Liver (tissue), 9 donors: ENCODE measurements around the gene UBR3. TPM values are rescaled to one million over a fixed set of nuclear protein-coding genes. Genes with fewer than 3 reads are reported as not detected.

ENCODE experiments used
- DNase-seq: peaks from one replicate; pipeline ENCODE4 v3.0.0-alpha.2; 2017; ENCODE audit warnings: low spot score
- H3K27ac ChIP-seq, 2 donors: one replicate each; pipeline ENCODE4 v1.7.0; 2013; ENCODE audit warnings: inconsistent platforms in 2 of 2, low read length in 2 of 2, control low read depth in 1 of 2, low read depth in 1 of 2, mild to moderate bottlenecking in 1 of 2
- H3K27me3 ChIP-seq, 4 donors: one replicate each; pipeline versions ENCODE4 v1.6.1 to v1.7.0; 2013; ENCODE audit warnings: low read length in 3 of 4, inconsistent platforms in 1 of 4, mild to moderate bottlenecking in 1 of 4, moderate library complexity in 1 of 4; ENCODE audit not compliant: control insufficient read depth in 4 of 4, insufficient read depth in 4 of 4
- H3K36me3 ChIP-seq, 4 donors: one replicate each; pipeline versions ENCODE4 v1.6.1 to v1.7.0; 2013; ENCODE audit warnings: low read length in 3 of 4, mild to moderate bottlenecking in 3 of 4, low read depth in 1 of 4, moderate library complexity in 1 of 4; ENCODE audit not compliant: control insufficient read depth in 4 of 4, insufficient read depth in 3 of 4
- H3K4me1 ChIP-seq, 4 donors: one replicate each; pipeline versions ENCODE4 v1.6.1 to v1.7.0; 2013; ENCODE audit warnings: low read length in 3 of 4, mild to moderate bottlenecking in 3 of 4, moderate library complexity in 1 of 4; ENCODE audit not compliant: control insufficient read depth in 4 of 4, insufficient read depth in 4 of 4
- H3K4me3 ChIP-seq, 3 donors: one replicate each; pipeline versions ENCODE4 v1.6.1 to v1.7.0; 2013; ENCODE audit warnings: low read length in 3 of 3, control low read depth in 1 of 3, low read depth in 1 of 3, mild to moderate bottlenecking in 1 of 3
- H3K9ac ChIP-seq, 2 donors: one replicate each; pipeline ENCODE4 v1.7.0; 2013; ENCODE audit warnings: low read length in 2 of 2, mild to moderate bottlenecking in 2 of 2, moderate library complexity in 2 of 2, control low read depth in 1 of 2, low read depth in 1 of 2
- H3K9me3 ChIP-seq, 4 donors: one replicate each; pipeline versions ENCODE4 v1.6.1 to v1.7.0; 2013; ENCODE audit warnings: low read length in 3 of 4; ENCODE audit not compliant: control insufficient read depth in 4 of 4
- EGR1 ChIP-seq, 2 donors: IDR thresholded peaks; 2 replicates each; pipeline ENCODE4 v1.6.1; 2016 to 2018; ENCODE audit warnings: antibody characterized with exemption in 2 of 2, low read depth in 2 of 2
- FOXA1 ChIP-seq: IDR thresholded peaks from 2 replicates; pipeline ENCODE4 v1.6.1; 2016; ENCODE audit warnings: antibody characterized with exemption
- FOXA2 ChIP-seq: IDR thresholded peaks from 2 replicates; pipeline ENCODE4 v1.6.1; 2016; ENCODE audit warnings: antibody characterized with exemption
- GABPA ChIP-seq, 2 donors: IDR thresholded peaks in 1 of 2; conservative IDR thresholded peaks in 1 of 2; 2 replicates each; pipeline ENCODE4 v1.6.1; 2016; ENCODE audit warnings: antibody characterized with exemption in 2 of 2, mild to moderate bottlenecking in 1 of 2, moderate library complexity in 1 of 2
- HNF4A ChIP-seq, 2 donors: conservative IDR thresholded peaks; 2 replicates each; pipeline ENCODE4 v1.6.1; 2016; ENCODE audit warnings: antibody characterized with exemption in 2 of 2, mild to moderate bottlenecking in 2 of 2
- HNF4G ChIP-seq: IDR thresholded peaks from 2 replicates; pipeline ENCODE4 v1.6.1; 2016; ENCODE audit warnings: antibody characterized with exemption
- JUND ChIP-seq, 2 donors: IDR thresholded peaks; 2 replicates each; pipeline ENCODE4 v1.6.1; 2016; ENCODE audit warnings: antibody characterized with exemption in 2 of 2
- NR2F2 ChIP-seq: IDR thresholded peaks from 2 replicates; pipeline ENCODE4 v1.6.1; 2016; ENCODE audit warnings: antibody characterized with exemption
- RAD21 ChIP-seq, 2 donors: IDR thresholded peaks; 2 replicates each; pipeline ENCODE4 v1.6.1; 2016; ENCODE audit warnings: antibody characterized with exemption in 2 of 2, mild to moderate bottlenecking in 2 of 2
- RXRA ChIP-seq, 2 donors: IDR thresholded peaks; 2 replicates each; pipeline ENCODE4 v1.6.1; 2017 to 2018; ENCODE audit warnings: antibody characterized with exemption in 2 of 2, mild to moderate bottlenecking in 1 of 2
- SP1 ChIP-seq: IDR thresholded peaks from 2 replicates; pipeline ENCODE4 v1.6.1; 2018; ENCODE audit warnings: antibody characterized with exemption, mild to moderate bottlenecking
- TAF1 ChIP-seq: conservative IDR thresholded peaks from 2 replicates; pipeline ENCODE4 v1.6.1; 2016; ENCODE audit warnings: antibody characterized with exemption, mild to moderate bottlenecking
- YY1 ChIP-seq: IDR thresholded peaks from 2 replicates; pipeline ENCODE4 v1.6.1; 2016; ENCODE audit warnings: antibody characterized with exemption, mild to moderate bottlenecking
- WGBS: extraction: QIAGEN DNeasy Blood & Tissue Kit; methylation state at CpG from one replicate; pipeline ENCODE4 v1.1.7; 2013; 5-methylcytosine and 5-hydroxymethylcytosine counted together
- polyA plus RNA-seq, 2 donors: library from polyadenylated mRNA; stranded (reverse) in 1 of 2; unstranded in 1 of 2; fragments of 200-250 nt in 1 of 2; fragments of >200 nt in 1 of 2; fragmentation: Nextera tagmentation in 1 of 2; extraction: Ambion mirVana in 1 of 2; gene quantifications; one replicate each; pipeline versions ENCODE4 v1.2.1 to v1.2.3, GENCODE V29; 2013 to 2015
- total RNA-seq, 2 donors: library from RNA; depleted of rRNA; stranded (reverse); fragments of >200 nt; gene quantifications; one replicate each; pipeline ENCODE4 v1.2.3, GENCODE V29; 2014
- TF ChIP-seq, protein P1 (sequence below): IDR thresholded peaks from 2 replicates; pipeline ENCODE4 v1.6.1; 2016; ENCODE audit warnings: antibody characterized with exemption
- TF ChIP-seq, protein P2 (sequence below): IDR thresholded peaks from 2 replicates; pipeline ENCODE4 v1.6.1; 2016; ENCODE audit warnings: antibody characterized with exemption
- TF ChIP-seq, protein P3 (sequence below): IDR thresholded peaks from 2 replicates; pipeline ENCODE4 v1.6.1; 2016; ENCODE audit warnings: antibody characterized with exemption
- TF ChIP-seq, protein P4 (sequence below): fragments of 150-350 bp; IDR thresholded peaks from 2 replicates; pipeline ENCODE4 v1.5.1; 2017; ENCODE audit warnings: improper control_type of control experiment, low read depth, low read length; ENCODE audit not compliant: missing input control
- donor health status: healthy.
- donor health status: healthy.
- donor health status: healthy.
- donor health status: healthy.
- donor health status: healthy.

The UBR3 gene
- total and polyA plus RNA-seq, 4 donors = 8.5 to 69.4 (median 28.4) TPM

DNA sequence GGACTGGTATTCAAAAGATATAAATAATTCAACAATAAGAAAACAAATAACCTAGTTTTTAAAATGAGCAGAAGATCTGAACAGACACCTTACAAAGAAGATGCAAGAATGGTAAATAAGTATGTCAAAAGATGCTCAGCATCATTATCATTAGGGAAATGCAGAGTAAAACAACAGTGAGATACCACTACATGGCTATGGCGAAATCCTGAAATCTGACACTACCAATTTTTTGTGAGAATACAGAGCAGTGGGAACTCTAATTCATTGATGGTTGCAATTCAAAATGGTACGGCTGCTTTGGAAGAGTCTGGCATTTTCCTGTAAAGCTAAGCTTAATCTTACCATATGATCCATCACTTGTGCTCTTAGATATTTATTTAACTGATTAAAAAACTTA is 151.8 kb downstream of the UBR3 start:
- H3K27me3 ChIP-seq = no peaks in the 10 kb centered on the region
- H3K4me3 ChIP-seq = no peak overlapping the region
- H3K4me1 ChIP-seq = no peaks in the 10 kb centered on the region
- H3K9me3 ChIP-seq = peaks cover 0 to 8% (median 0%) of the 10 kb centered on the region in 4 donors
- H3K27ac ChIP-seq = no peak overlapping the region
- H3K9ac ChIP-seq = no peak overlapping the region
- no peak for TF ChIP-seq HNF4A (conservative IDR thresholded peaks at IDR 0.05)
- TF ChIP-seq RXRA (IDR thresholded peaks at IDR 0.05) = no peak
- TF ChIP-seq, protein P1, sequence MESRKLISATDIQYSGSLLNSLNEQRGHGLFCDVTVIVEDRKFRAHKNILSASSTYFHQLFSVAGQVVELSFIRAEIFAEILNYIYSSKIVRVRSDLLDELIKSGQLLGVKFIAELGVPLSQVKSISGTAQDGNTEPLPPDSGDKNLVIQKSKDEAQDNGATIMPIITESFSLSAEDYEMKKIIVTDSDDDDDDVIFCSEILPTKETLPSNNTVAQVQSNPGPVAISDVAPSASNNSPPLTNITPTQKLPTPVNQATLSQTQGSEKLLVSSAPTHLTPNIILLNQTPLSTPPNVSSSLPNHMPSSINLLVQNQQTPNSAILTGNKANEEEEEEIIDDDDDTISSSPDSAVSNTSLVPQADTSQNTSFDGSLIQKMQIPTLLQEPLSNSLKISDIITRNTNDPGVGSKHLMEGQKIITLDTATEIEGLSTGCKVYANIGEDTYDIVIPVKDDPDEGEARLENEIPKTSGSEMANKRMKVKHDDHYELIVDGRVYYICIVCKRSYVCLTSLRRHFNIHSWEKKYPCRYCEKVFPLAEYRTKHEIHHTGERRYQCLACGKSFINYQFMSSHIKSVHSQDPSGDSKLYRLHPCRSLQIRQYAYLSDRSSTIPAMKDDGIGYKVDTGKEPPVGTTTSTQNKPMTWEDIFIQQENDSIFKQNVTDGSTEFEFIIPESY = no peak
- no peak for TF ChIP-seq RAD21 (IDR thresholded peaks at IDR 0.05)
- no peak for TF ChIP-seq FOXA2
- TF ChIP-seq, protein P2, sequence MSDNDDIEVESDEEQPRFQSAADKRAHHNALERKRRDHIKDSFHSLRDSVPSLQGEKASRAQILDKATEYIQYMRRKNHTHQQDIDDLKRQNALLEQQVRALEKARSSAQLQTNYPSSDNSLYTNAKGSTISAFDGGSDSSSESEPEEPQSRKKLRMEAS = no peak
- no peak for TF ChIP-seq TAF1
- no peak for TF ChIP-seq YY1
- no peak for TF ChIP-seq GABPA (IDR thresholded peaks at IDR 0.05 in 1 of 2, conservative IDR thresholded peaks at IDR 0.05 in 1 of 2)
- TF ChIP-seq NR2F2 = no peak
- TF ChIP-seq SP1 = no peak
- TF ChIP-seq, protein P3, sequence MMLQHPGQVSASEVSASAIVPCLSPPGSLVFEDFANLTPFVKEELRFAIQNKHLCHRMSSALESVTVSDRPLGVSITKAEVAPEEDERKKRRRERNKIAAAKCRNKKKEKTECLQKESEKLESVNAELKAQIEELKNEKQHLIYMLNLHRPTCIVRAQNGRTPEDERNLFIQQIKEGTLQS = no peak
- TF ChIP-seq, protein P4, sequence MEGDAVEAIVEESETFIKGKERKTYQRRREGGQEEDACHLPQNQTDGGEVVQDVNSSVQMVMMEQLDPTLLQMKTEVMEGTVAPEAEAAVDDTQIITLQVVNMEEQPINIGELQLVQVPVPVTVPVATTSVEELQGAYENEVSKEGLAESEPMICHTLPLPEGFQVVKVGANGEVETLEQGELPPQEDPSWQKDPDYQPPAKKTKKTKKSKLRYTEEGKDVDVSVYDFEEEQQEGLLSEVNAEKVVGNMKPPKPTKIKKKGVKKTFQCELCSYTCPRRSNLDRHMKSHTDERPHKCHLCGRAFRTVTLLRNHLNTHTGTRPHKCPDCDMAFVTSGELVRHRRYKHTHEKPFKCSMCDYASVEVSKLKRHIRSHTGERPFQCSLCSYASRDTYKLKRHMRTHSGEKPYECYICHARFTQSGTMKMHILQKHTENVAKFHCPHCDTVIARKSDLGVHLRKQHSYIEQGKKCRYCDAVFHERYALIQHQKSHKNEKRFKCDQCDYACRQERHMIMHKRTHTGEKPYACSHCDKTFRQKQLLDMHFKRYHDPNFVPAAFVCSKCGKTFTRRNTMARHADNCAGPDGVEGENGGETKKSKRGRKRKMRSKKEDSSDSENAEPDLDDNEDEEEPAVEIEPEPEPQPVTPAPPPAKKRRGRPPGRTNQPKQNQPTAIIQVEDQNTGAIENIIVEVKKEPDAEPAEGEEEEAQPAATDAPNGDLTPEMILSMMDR = no peak
- TF ChIP-seq FOXA1 = no peak
- TF ChIP-seq HNF4G = no peak
- TF ChIP-seq JUND (IDR thresholded peaks at IDR 0.05) = no peak
- no peak for TF ChIP-seq EGR1 (IDR thresholded peaks at IDR 0.05; ENCODE audit: low read depth in 2 of 2)
- H3K36me3 ChIP-seq = peaks cover 0 to 7% (median 6%) of the 10 kb centered on the region in 4 donors
- DNase-seq = no peak
- WGBS = 100% methylated on average over 2 of the region's 2 CpGs

DNA sequence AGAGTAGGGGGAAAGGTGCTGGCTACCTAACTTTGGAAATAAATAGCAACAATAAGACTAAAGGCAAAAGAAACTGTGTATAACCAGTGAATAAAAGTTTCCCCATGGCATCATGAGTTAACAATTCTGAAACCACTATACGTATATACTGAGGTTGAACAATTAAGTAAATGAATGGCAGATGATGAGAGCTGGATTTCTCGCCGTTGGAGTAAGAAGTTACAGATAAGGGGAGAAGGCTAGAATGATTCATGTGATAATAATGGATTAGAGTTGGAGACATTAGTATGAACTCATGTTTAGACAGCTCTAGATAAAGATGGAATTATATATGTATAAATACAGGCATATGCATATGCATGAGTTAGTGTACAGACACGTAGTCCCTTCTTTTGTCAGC is 152.7 kb downstream of the UBR3 start:
- TF ChIP-seq JUND (IDR thresholded peaks at IDR 0.05) (no peak), EGR1 (IDR thresholded peaks at IDR 0.05; ENCODE audit: low read depth in 2 of 2) (no peak), YY1 (no peak), HNF4A (conservative IDR thresholded peaks at IDR 0.05) (no peak), NR2F2 (no peak), FOXA1 (no peak)
- TF ChIP-seq, protein P1 = no peak
- TF ChIP-seq, protein P4 = no peak
- TF ChIP-seq, protein P3 = no peak
- Histone ChIP-seq H3K9me3 (peaks cover 0 to 8% (median 0%) of the 10 kb centered on the region in 4 donors), H3K27ac (no peak overlapping the region), H3K9ac (no peak overlapping the region), H3K4me3 (no peak overlapping the region), H3K4me1 (no peaks in the 10 kb centered on the region), H3K36me3 (peaks cover 0 to 7% (median 6%) of the 10 kb centered on the region in 4 donors), H3K27me3 (no peaks in the 10 kb centered on the region)
- no peak for DNase-seq
- 96% methylated on average over 4 of the region's 4 CpGs for WGBS
